SK-N-SH treated with all-trans-retinoic acid at 6 μM for 48 hours (cell line): ENCODE results near the gene SPAG9.

Experiments used
- ISL1 ChIP-seq: fragments of 250-450 bp; sonication (Bioruptor Pico); IDR thresholded peaks from 2 replicates; pipeline ENCODE4 v2.1.2; 2022; ENCODE audit warnings: mild to moderate bottlenecking, moderate library complexity
- PATZ1 ChIP-seq: fragments of 250-450 bp; sonication (Bioruptor Pico); IDR thresholded peaks from 2 replicates; pipeline ENCODE4 v1.8.0; 2020; ENCODE audit warnings: mild to moderate bottlenecking, moderate library complexity, borderline replicate concordance
- RARB ChIP-seq: fragments of 250-450 bp; sonication (Bioruptor Pico); IDR thresholded peaks from 2 replicates; pipeline ENCODE4 v1.8.0; 2021; ENCODE audit warnings: mild to moderate bottlenecking, moderate library complexity
- ZFP30 ChIP-seq: fragments of 450-650 bp; formaldehyde crosslinking; IDR thresholded peaks from 2 replicates; pipeline ENCODE4 v1.5.0; 2022; ENCODE audit warnings: mild to moderate bottlenecking, moderate library complexity

- TF ChIP-seq ZFP30 (no peak), RARB (CRISPR knock-in tag) (no peak), ISL1 (no peak), PATZ1 (CRISPR knock-in tag) (no peak)
Observed at GRCh38 chr17:50966163-50966666, 154.5 kb downstream of the SPAG9 start.
